Small intestine (tissue), 7 donors: ENCODE results near the gene KPNB1. TPM values are rescaled to one million over a fixed set of nuclear protein-coding genes. Genes with fewer than 3 reads are reported as not detected.
A peak's percentile ranks its signal among the peaks of the same experiment; 100 is the strongest.

Experiments
- DNase-seq, 2 donors: peaks; one replicate each; pipeline versions ENCODE4 v3.0.0 to v3.0.0-alpha.2; 2013
- FAIRE-seq: peaks from 2 replicates; lab custom pipeline; 2012; peaks lifted over from hg19 to GRCh38; lab: Jason Lieb, UNC
- H3K27ac ChIP-seq, 3 donors: one replicate each; pipeline ENCODE4 v1.5.1; 2013; ENCODE audit warnings: low read length in 2 of 3, mild to moderate bottlenecking in 2 of 3, control low read depth in 1 of 3, inconsistent platforms in 1 of 3, low read depth in 1 of 3, moderate library complexity in 1 of 3
- H3K27me3 ChIP-seq, 3 donors: one replicate each; pipeline ENCODE4 v1.6.1; 2013; ENCODE audit warnings: low read length in 3 of 3, inconsistent platforms in 1 of 3; ENCODE audit not compliant: control insufficient read depth in 3 of 3, insufficient read depth in 3 of 3
- H3K36me3 ChIP-seq, 3 donors: one replicate each; pipeline ENCODE4 v1.6.1; 2013; ENCODE audit warnings: low read length in 3 of 3, inconsistent platforms in 1 of 3, low read depth in 1 of 3, mild to moderate bottlenecking in 1 of 3, moderate library complexity in 1 of 3; ENCODE audit not compliant: control insufficient read depth in 3 of 3, insufficient read depth in 2 of 3
- H3K4me1 ChIP-seq, 3 donors: one replicate each; pipeline ENCODE4 v1.6.1; 2013; ENCODE audit warnings: low read length in 2 of 3, inconsistent platforms in 1 of 3, low read depth in 1 of 3, mild to moderate bottlenecking in 1 of 3, moderate library complexity in 1 of 3; ENCODE audit not compliant: control insufficient read depth in 3 of 3, insufficient read depth in 2 of 3
- H3K4me3 ChIP-seq, 3 donors: one replicate each; pipeline ENCODE4 v1.5.1; 2013; ENCODE audit warnings: low read length in 3 of 3, control low read depth in 1 of 3, inconsistent platforms in 1 of 3, low read depth in 1 of 3, mild to moderate bottlenecking in 1 of 3, moderate library complexity in 1 of 3
- H3K9me3 ChIP-seq, 2 donors: one replicate each; pipeline ENCODE4 v1.6.1; 2013; ENCODE audit warnings: low read depth in 1 of 2, low read length in 1 of 2; ENCODE audit not compliant: control insufficient read depth in 2 of 2, insufficient read depth in 1 of 2
- WGBS, 3 donors: extraction: QIAGEN DNeasy Blood & Tissue Kit; methylation state at CpG; one replicate each; pipeline ENCODE4 v1.1.7; 2013; 5-methylcytosine and 5-hydroxymethylcytosine counted together
- polyA plus RNA-seq, 4 donors: library from polyadenylated mRNA; stranded (reverse) in 3 of 4; unstranded in 1 of 4; fragments of 200-250 nt in 3 of 4; fragments of 120-200 nt in 1 of 4; gene quantifications; one replicate each; pipeline versions ENCODE4 v1.2.1 to v1.2.3, GENCODE V29; 2013
- donor health status: healthy with polysubstance abuse.
- donor health status: control.
- donor health status: control.
- donor health status: Bipolar disorder and iron deficiency.
- donor health status: healthy.

The KPNB1 gene
- polyA plus RNA-seq, 4 donors, result 25.9 to 160 (median 54.7) TPM

- no peak for FAIRE-seq
Measured at GRCh38 chr17:47615766-47616424, 33.8 kb upstream of the KPNB1 start.

GRCh38 chr17:47618410-47618809, 31.3 kb upstream of the KPNB1 start:
- no peak overlapping the region for H3K27ac ChIP-seq
- no peaks in the 10 kb centered on the region for H3K9me3 ChIP-seq
- H3K4me1 ChIP-seq, result no peaks in the 10 kb centered on the region
- FAIRE-seq, result no peak
- peaks cover 11 to 32% (median 25%) of the 10 kb centered on the region in 3 donors for H3K36me3 ChIP-seq
- no peak for DNase-seq
- WGBS, 3 donors, result 57 to 73% (median 70%) methylated on average over 4 of the region's 4 CpGs
- H3K27me3 ChIP-seq, result no peaks in the 10 kb centered on the region
- H3K4me3 ChIP-seq, result no peak overlapping the region

More at GRCh38 chr17:47615766-47616424, 33.8 kb upstream of the KPNB1 start:
- Histone ChIP-seq H3K4me3 (no peak overlapping the region), H3K9me3 (no peaks in the 10 kb centered on the region), H3K36me3 (peaks cover 8 to 45% (median 20%) of the 10 kb centered on the region in 3 donors), H3K4me1 (no peaks in the 10 kb centered on the region), H3K27me3 (no peaks in the 10 kb centered on the region), H3K27ac (no peak overlapping the region)
- 75 to 78% (median 76%) methylated on average over 8 of the region's 8 CpGs for WGBS, 3 donors
- peak; percentile 57 to 64 for DNase-seq

- Histone ChIP-seq H3K27me3 (no peaks in the 10 kb centered on the region), H3K4me1 (no peaks in the 10 kb centered on the region), H3K4me3 (no peak overlapping the region), H3K27ac (no peak overlapping the region), H3K9me3 (no peaks in the 10 kb centered on the region), H3K36me3 (peaks cover 11 to 34% (median 25%) of the 10 kb centered on the region in 3 donors)
- WGBS, 3 donors, result 60 to 75% (median 71%) methylated on average over 3 of the region's 3 CpGs
- FAIRE-seq (no peak), DNase-seq (peak in 1 of 2 donors; percentile 11)
Measured at GRCh38 chr17:47620503-47621245, 29.0 kb upstream of the KPNB1 start.

GRCh38 chr17:47621293-47622179, 28.2 kb upstream of the KPNB1 start:
- H3K27me3 ChIP-seq, result no peaks in the 10 kb centered on the region
- peaks cover 11 to 29% (median 22%) of the 10 kb centered on the region in 3 donors for H3K36me3 ChIP-seq
- H3K9me3 ChIP-seq, result no peaks in the 10 kb centered on the region
- no peaks in the 10 kb centered on the region for H3K4me1 ChIP-seq
- 77 to 86% (median 83%) methylated on average over 9 of the region's 9 CpGs for WGBS, 3 donors
- no peak for FAIRE-seq
- no peak for DNase-seq
- H3K27ac ChIP-seq, result no peak overlapping the region
- H3K4me3 ChIP-seq, result no peak overlapping the region

GRCh38 chr17:47622180-47622549, 27.6 kb upstream of the KPNB1 start:
- no peak overlapping the region for H3K27ac ChIP-seq
- 63 to 66% (median 66%) methylated on average over 2 of the region's 2 CpGs for WGBS, 3 donors
- FAIRE-seq, result no peak

GRCh38 chr17:47624727-47625068, 25.0 kb upstream of the KPNB1 start:
- H3K36me3 ChIP-seq, result peaks cover 8 to 17% (median 10%) of the 10 kb centered on the region in 3 donors

More at GRCh38 chr17:47622180-47622549, 27.6 kb upstream of the KPNB1 start:
- H3K9me3 ChIP-seq, result no peaks in the 10 kb centered on the region
- H3K36me3 ChIP-seq, result peaks cover 11 to 27% (median 21%) of the 10 kb centered on the region in 3 donors
- H3K27me3 ChIP-seq, result no peaks in the 10 kb centered on the region
- no peak for DNase-seq
- no peaks in the 10 kb centered on the region for H3K4me1 ChIP-seq
- H3K4me3 ChIP-seq, result no peak overlapping the region

GRCh38 chr17:47628014-47628566, 21.6 kb upstream of the KPNB1 start:
- no peaks in the 10 kb centered on the region for H3K4me1 ChIP-seq
- FAIRE-seq (no peak), DNase-seq (no peak)
- no peak overlapping the region for H3K4me3 ChIP-seq
- no peak overlapping the region for H3K27ac ChIP-seq
- H3K36me3 ChIP-seq, result peaks cover 0 to 15% (median 4%) of the 10 kb centered on the region in 3 donors
- no peaks in the 10 kb centered on the region for H3K9me3 ChIP-seq
- H3K27me3 ChIP-seq, result no peaks in the 10 kb centered on the region
- 97% methylated on average over 8 of the region's 8 CpGs for WGBS, 3 donors

More at GRCh38 chr17:47624727-47625068, 25.0 kb upstream of the KPNB1 start:
- Histone ChIP-seq H3K9me3 (no peaks in the 10 kb centered on the region), H3K4me3 (no peak overlapping the region), H3K27ac (no peak overlapping the region), H3K4me1 (no peaks in the 10 kb centered on the region), H3K27me3 (no peaks in the 10 kb centered on the region)
- DNase-seq (no peak), FAIRE-seq (no peak)
- WGBS, 3 donors, result 10 to 64% (median 57%) methylated on average over 1 of the region's 1 CpG

GRCh38 chr17:47629826-47630225, 19.9 kb upstream of the KPNB1 start:
- FAIRE-seq (no peak), DNase-seq (peak in 1 of 2 donors; percentile 54)
- no peaks in the 10 kb centered on the region for H3K4me1 ChIP-seq

More at GRCh38 chr17:47629826-47630225, 19.9 kb upstream of the KPNB1 start:
- no peak overlapping the region for H3K4me3 ChIP-seq
- H3K9me3 ChIP-seq, result no peaks in the 10 kb centered on the region
- no peaks in the 10 kb centered on the region for H3K27me3 ChIP-seq
- 22 to 60% (median 40%) methylated on average over 5 of the region's 5 CpGs for WGBS, 3 donors
- no peak overlapping the region for H3K27ac ChIP-seq
- peaks cover 0 to 7% (median 0%) of the 10 kb centered on the region in 3 donors for H3K36me3 ChIP-seq
